Measurements from ENCODE around the gene DUSP9. TPM values are rescaled to one million over a fixed set of nuclear protein-coding genes. Genes with fewer than 3 reads are reported as not detected.
"Not testable (repeated sequence)": the region's sequence is repeated elsewhere in the genome, so short reads cannot be mapped to it uniquely, and the experiment has no call there.

The DUSP9 gene
- total RNA-seq, 1 donor from 2014 or later = not detected

DNA sequence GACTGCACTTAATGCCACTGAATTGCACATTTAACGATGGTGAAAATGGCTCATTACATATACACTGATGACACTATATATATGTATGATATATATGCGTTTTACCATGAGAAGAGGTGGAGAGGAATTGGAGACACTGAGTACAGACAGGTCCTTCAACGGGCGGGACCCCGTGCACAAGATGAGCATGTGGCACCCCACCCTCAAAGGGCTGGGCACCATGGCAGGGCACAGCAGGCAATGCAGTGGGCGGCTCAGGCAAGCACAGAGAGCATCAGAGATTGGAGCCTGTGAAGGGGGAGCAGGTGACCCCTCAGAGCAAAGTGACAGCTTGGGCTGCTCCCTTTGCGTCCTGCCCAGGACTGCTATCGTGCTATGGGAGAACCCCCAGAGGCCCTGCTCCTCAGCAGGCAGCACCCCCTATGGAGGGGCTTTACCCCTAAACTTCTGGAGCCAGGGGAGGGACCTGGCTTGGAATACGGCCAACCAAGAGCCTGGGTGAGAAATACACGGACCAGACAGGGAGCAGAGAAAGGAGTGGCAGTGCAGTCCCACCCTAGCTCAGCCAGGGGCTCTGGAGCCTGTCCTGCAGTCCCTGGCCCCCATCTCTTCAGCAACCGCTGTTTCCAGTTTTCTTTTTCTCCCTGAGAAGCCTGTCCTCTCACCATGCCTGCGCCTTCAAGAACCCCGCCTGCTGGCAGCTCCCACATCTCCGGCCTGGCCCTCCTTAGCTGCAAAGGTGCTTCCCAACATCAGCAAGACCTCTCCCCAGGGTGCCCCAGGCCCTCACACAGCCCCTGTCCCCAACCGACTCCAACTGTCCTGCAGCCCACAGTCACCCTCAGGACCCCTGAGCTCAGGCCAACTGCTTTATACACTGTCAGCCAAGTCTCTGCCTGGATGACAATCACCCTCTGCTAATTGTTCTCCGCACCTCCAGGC, 51.2 kb downstream of the DUSP9 start:
- TF ChIP-seq, protein P1, sequence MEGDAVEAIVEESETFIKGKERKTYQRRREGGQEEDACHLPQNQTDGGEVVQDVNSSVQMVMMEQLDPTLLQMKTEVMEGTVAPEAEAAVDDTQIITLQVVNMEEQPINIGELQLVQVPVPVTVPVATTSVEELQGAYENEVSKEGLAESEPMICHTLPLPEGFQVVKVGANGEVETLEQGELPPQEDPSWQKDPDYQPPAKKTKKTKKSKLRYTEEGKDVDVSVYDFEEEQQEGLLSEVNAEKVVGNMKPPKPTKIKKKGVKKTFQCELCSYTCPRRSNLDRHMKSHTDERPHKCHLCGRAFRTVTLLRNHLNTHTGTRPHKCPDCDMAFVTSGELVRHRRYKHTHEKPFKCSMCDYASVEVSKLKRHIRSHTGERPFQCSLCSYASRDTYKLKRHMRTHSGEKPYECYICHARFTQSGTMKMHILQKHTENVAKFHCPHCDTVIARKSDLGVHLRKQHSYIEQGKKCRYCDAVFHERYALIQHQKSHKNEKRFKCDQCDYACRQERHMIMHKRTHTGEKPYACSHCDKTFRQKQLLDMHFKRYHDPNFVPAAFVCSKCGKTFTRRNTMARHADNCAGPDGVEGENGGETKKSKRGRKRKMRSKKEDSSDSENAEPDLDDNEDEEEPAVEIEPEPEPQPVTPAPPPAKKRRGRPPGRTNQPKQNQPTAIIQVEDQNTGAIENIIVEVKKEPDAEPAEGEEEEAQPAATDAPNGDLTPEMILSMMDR (IDR thresholded peaks at IDR 0.05) = no peak
- no peak for DNase-seq
- Histone ChIP-seq H3K27ac (no peak overlapping the region), H3K4me3 (no peak overlapping the region), H3K36me3 (peaks cover 12% of the 10 kb centered on the region), H3K9me3 (no peaks in the 10 kb centered on the region), H3K27me3 (no peaks in the 10 kb centered on the region), H3K4me1 (no peaks in the 10 kb centered on the region)
- no peak for ATAC-seq
- intact Hi-C loops (cut with DNase I) = no loop called here

DNA sequence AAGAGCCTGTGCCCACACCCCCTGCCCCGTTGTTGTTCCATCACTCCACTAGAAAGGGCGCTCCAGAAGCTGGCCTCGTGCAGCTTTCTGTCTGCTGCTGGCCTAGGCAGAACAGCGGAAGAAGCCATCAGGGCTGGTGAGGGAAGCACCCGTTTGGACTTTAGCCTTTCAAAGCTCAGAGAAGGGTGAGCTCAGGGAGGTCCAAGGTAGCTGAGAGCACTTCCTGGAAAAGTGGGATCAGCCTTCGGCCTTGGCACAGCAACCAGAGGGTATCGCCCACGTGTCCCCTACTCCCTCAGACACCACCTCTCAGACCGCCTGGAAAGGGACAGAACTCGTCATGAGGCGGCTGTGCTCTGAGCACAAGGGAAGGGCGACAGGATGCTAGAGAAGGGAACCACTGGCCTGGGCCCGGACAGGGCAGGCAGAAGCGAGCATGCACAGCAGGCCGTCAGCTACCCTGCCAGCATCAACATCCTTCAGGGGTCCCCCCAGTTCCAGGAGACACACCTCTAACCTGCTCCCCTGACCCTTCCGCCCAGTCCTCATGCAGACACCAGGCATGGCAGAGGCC, 52.3 kb downstream of the DUSP9 start:
- ATAC-seq; intact Hi-C loops (cut with DNase I); H3K27me3 ChIP-seq; H3K27ac ChIP-seq; H3K4me3 ChIP-seq; DNase-seq; H3K4me1 ChIP-seq; H3K9me3 ChIP-seq: not testable (repeated sequence)
- H3K36me3 ChIP-seq = peaks cover 15% of the 10 kb centered on the region

DNA sequence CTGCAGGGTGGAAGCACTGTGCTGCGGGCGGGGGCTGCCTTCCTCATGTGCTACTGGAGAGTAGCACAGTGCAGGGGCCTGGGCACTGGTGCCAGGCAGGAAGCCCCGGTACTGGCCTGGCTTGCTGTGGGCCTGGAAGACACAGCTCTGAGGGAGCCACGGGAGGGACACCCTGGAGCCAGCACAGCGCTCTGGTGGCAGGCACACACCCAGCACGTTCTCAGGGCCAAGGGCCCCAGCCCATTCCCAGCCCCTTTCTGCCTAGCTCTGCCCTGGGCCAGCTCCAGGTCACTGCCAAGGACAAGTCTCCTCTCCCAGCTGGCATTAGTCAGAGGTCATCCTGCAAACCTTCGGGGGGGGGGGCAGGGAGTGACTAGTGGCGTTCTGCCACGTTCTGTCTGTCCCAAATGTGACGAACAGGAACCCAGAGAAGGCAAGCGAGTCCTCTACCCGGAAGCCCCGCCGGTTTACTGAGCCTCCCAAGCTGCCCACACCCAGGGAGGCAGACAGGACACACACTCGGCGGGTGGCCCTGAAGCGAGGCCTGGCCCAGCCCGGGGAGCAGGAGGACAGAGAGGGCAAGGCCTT, 52.9 kb downstream of the DUSP9 start:
- H3K9me3 ChIP-seq; H3K4me1 ChIP-seq; intact Hi-C loops (cut with DNase I); H3K27ac ChIP-seq; H3K27me3 ChIP-seq; H3K4me3 ChIP-seq; DNase-seq; ATAC-seq: not testable (repeated sequence)
- H3K36me3 ChIP-seq = peaks cover 20% of the 10 kb centered on the region

DNA sequence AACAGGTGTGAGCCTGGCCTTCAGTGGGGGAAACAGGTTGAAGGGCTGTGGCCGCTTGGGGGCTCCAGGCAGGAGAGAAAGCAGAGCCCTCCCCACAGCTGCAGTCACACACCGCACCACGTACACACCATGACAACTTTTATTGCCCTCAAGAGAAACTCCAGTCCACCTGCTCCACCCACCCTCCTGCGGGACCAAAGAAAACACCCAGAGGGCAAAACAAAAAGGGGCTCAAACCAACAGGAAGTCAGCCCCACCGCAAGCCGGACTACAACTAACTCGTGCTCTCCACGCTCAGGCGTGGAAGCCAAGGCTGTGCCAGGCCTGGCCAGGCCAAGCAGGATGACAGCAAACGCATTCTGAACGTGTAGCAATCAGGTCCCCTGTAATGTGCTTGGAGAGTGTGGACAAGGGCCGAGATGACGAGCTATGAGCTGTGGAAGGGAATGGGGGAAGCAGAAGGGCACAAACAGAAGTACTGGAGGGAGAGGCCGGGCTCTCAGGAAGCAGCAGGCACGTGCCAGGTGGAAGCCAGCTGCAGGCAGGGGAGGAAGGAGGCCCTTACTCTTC, 53.5 kb downstream of the DUSP9 start:
- DNase-seq (no peak), ATAC-seq (no peak)
- H3K27me3 ChIP-seq = no peaks in the 10 kb centered on the region
- no peak overlapping the region for H3K27ac ChIP-seq
- H3K9me3 ChIP-seq = no peaks in the 10 kb centered on the region
- H3K4me1 ChIP-seq = no peaks in the 10 kb centered on the region
- peaks cover 20% of the 10 kb centered on the region for H3K36me3 ChIP-seq
- intact Hi-C loops (cut with DNase I) = no loop called here
- TF ChIP-seq, protein P1 (IDR thresholded peaks at IDR 0.05) = no peak
- H3K4me3 ChIP-seq = no peak overlapping the region

Other genes with a start within 250 kb of the DUSP9 start
- gene PNMA6E, start 245.9 kb upstream of the DUSP9 start, total RNA-seq = 0.14 TPM
- gene ZFP92, start 235.7 kb upstream of the DUSP9 start, total RNA-seq = 3.4 TPM
- gene TREX2, start 201.1 kb upstream of the DUSP9 start, total RNA-seq = 1.2 TPM
- gene HAUS7, start 176.6 kb upstream of the DUSP9 start, total RNA-seq = 23.0 TPM
- 205 TPM for gene BGN, start 152.2 kb upstream of the DUSP9 start, total RNA-seq
- gene ATP2B3, start 129.6 kb upstream of the DUSP9 start, total RNA-seq = not detected
- 18.9 TPM for gene CCNQ, start 48.1 kb upstream of the DUSP9 start, total RNA-seq
- 0.72 TPM for gene PNCK, start 26.6 kb downstream of the DUSP9 start, total RNA-seq
- 8.0 TPM for gene SLC6A8, start 40.7 kb downstream of the DUSP9 start, total RNA-seq
- gene BCAP31, start 77.2 kb downstream of the DUSP9 start, total RNA-seq = 233 TPM
- 15.1 TPM for gene ABCD1, start 77.7 kb downstream of the DUSP9 start, total RNA-seq
- 3.3 TPM for gene PLXNB3, start 117.0 kb downstream of the DUSP9 start, total RNA-seq
- not detected for gene SRPK3, start 133.8 kb downstream of the DUSP9 start, total RNA-seq
- 42.7 TPM for gene IDH3G, start 147.2 kb downstream of the DUSP9 start, total RNA-seq
- 204 TPM for gene SSR4, start 147.5 kb downstream of the DUSP9 start, total RNA-seq
- 8.3 TPM for gene PDZD4, start 183.3 kb downstream of the DUSP9 start, total RNA-seq
- gene L1CAM, start 239.0 kb downstream of the DUSP9 start, total RNA-seq = 1.2 TPM